Nephron progenitor cell (in vitro differentiated cells): ENCODE measurements around the gene SASS6.

ENCODE experiments used
- DNase-seq: peaks from one replicate; pipeline ENCODE4 v3.0.0; 2021
- H3K27ac Mint-ChIP-seq: 2 replicates; pipeline ENCODE4 v1.8.0; 2021; ENCODE audit warnings: mild to moderate bottlenecking, moderate library complexity, mixed read lengths
- H3K27me3 Mint-ChIP-seq: 2 replicates; pipeline ENCODE4 v1.8.0; 2021; ENCODE audit warnings: mild to moderate bottlenecking, low read depth, mixed read lengths; ENCODE audit not compliant: poor library complexity
- H3K36me3 Mint-ChIP-seq: 2 replicates; pipeline ENCODE4 v1.8.0; 2021; ENCODE audit warnings: low read depth, mixed read lengths
- H3K4me1 Mint-ChIP-seq: 2 replicates; pipeline ENCODE4 v1.8.0; 2021; ENCODE audit warnings: mixed read lengths
- H3K4me3 Mint-ChIP-seq: 2 replicates; pipeline ENCODE4 v1.8.0; 2021; ENCODE audit warnings: mild to moderate bottlenecking, moderate library complexity, mixed read lengths
- H3K9me3 Mint-ChIP-seq: 2 replicates; pipeline ENCODE4 v1.8.0; 2021; ENCODE audit warnings: mild to moderate bottlenecking, moderate library complexity, mixed read lengths
- TF ChIP-seq, protein P1 (sequence below): fragments of 200-600 bp; sonication (generic); IDR thresholded peaks from 2 replicates; pipeline ENCODE4 v1.5.0; 2021; ENCODE audit warnings: antibody characterized with exemption

SASS6 gene

GRCh38 chr1:100035214-100035613 lies 97.5 kb downstream of the SASS6 start:
- Mint-ChIP-seq H3K4me3 (peak overlapping the region; percentile 76), H3K27ac (no peak overlapping the region), H3K27me3 (no peaks in the 10 kb centered on the region), H3K4me1 (peaks cover 35% of the 10 kb centered on the region), H3K9me3 (no peaks in the 10 kb centered on the region), H3K36me3 (peaks cover 10% of the 10 kb centered on the region)
- TF ChIP-seq, protein P1, sequence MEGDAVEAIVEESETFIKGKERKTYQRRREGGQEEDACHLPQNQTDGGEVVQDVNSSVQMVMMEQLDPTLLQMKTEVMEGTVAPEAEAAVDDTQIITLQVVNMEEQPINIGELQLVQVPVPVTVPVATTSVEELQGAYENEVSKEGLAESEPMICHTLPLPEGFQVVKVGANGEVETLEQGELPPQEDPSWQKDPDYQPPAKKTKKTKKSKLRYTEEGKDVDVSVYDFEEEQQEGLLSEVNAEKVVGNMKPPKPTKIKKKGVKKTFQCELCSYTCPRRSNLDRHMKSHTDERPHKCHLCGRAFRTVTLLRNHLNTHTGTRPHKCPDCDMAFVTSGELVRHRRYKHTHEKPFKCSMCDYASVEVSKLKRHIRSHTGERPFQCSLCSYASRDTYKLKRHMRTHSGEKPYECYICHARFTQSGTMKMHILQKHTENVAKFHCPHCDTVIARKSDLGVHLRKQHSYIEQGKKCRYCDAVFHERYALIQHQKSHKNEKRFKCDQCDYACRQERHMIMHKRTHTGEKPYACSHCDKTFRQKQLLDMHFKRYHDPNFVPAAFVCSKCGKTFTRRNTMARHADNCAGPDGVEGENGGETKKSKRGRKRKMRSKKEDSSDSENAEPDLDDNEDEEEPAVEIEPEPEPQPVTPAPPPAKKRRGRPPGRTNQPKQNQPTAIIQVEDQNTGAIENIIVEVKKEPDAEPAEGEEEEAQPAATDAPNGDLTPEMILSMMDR, result no peak
- no peak for DNase-seq

- no peaks in the 10 kb centered on the region for H3K9me3 Mint-ChIP-seq
- H3K27me3 Mint-ChIP-seq, result no peaks in the 10 kb centered on the region
- H3K27ac Mint-ChIP-seq, result peak overlapping the region; percentile 24
- peaks cover 27% of the 10 kb centered on the region for H3K4me1 Mint-ChIP-seq
- H3K36me3 Mint-ChIP-seq, result peaks cover 10% of the 10 kb centered on the region
- H3K4me3 Mint-ChIP-seq, result no peak overlapping the region
- no peak for DNase-seq
- TF ChIP-seq, protein P1, result peak; percentile 35
Observed at GRCh38 chr1:100034470-100034869, 98.3 kb downstream of the SASS6 start.
